Measurements from ENCODE around the gene GNB2. TPM values are rescaled to one million over a fixed set of nuclear protein-coding genes. Genes with fewer than 3 reads are reported as not detected.

GNB2 gene
- total RNA-seq, 1 donor from 2014 or later = 229 TPM

GRCh38 chr7:100687261-100687660 lies 13.7 kb downstream of the GNB2 start:
- no peaks in the 10 kb centered on the region for H3K27me3 Mint-ChIP-seq (ENCODE audit: low read depth)
- no peak overlapping the region for H3K4me3 Mint-ChIP-seq
- H3K36me3 Mint-ChIP-seq (ENCODE audit: low read depth) = no peaks in the 10 kb centered on the region
- no peak for DNase-seq (ENCODE audit: low read depth, low spot score)
- no peaks in the 10 kb centered on the region for H3K9me3 Mint-ChIP-seq
- H3K4me1 Mint-ChIP-seq = peaks cover 9% of the 10 kb centered on the region
- no peak overlapping the region for H3K27ac Mint-ChIP-seq (ENCODE audit: unreplicated experiment)
- TF ChIP-seq, protein P1, sequence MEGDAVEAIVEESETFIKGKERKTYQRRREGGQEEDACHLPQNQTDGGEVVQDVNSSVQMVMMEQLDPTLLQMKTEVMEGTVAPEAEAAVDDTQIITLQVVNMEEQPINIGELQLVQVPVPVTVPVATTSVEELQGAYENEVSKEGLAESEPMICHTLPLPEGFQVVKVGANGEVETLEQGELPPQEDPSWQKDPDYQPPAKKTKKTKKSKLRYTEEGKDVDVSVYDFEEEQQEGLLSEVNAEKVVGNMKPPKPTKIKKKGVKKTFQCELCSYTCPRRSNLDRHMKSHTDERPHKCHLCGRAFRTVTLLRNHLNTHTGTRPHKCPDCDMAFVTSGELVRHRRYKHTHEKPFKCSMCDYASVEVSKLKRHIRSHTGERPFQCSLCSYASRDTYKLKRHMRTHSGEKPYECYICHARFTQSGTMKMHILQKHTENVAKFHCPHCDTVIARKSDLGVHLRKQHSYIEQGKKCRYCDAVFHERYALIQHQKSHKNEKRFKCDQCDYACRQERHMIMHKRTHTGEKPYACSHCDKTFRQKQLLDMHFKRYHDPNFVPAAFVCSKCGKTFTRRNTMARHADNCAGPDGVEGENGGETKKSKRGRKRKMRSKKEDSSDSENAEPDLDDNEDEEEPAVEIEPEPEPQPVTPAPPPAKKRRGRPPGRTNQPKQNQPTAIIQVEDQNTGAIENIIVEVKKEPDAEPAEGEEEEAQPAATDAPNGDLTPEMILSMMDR (conservative IDR thresholded peaks at IDR 0.05) = no peak

DNA sequence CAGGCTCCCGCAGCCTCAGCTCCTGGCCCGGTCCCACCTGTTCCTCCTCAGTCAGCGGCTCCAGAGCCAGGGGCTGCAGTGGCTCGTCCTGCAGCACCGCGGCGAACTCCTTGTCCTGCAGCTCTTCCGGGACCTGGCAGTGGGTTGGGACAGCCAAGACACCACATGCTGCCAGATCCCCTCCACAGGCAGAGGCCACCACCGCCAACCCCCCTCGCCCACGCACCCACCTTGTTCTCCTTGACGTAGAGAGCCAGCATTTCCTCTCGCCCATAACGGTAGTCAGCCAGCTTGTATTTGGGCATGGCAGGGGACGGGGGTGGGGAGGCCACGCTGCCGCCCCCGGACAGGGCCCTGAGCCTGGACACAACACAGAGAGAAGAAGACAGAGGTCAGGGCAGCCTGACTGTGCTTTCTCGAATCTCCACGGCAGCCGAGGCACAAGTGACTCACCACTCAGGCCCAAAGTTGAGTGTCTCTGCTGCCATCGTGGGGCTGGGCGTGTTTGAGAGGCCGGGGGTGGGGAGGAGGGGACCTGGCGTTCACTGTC lies 14.3 kb downstream of the GNB2 start:
- Mint-ChIP-seq H3K27ac (ENCODE audit: unreplicated experiment) (no peak overlapping the region), H3K4me3 (no peak overlapping the region)

DNA sequence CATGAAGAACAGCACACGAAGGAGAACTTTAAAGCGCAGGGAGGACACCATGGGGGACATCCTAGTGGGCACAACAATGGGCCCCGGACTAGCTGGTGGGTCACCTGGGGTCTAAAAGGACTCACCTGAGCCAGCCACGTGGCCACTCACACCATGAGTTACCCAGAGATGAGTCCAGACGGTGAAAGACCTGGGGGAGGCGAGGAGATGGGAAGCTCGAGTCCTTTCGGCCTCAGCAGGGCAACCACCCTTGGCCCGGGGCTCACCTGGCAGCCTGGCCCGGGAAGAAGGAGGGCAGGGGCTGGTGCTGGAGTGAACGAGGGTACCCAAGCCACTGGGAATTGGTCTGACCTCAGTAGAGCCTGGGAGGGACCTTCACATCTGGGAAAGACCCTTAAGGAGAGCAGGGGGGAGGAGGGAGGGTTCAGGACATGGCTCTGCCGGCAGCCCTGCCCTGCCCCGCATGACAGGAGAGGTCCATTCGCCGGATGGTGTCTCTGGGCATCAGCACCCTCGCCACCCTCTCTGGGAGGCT lies 14.9 kb downstream of the GNB2 start:
- DNase-seq (ENCODE audit: low read depth, low spot score) = no peak
- Mint-ChIP-seq H3K4me3 (peak overlapping the region; percentile 27), H3K27me3 (ENCODE audit: low read depth) (peaks cover 4% of the 10 kb centered on the region)

More for the DNA sequence above, 14.3 kb downstream of the GNB2 start:
- no peak for DNase-seq (ENCODE audit: low read depth, low spot score)
- peaks cover 14% of the 10 kb centered on the region for H3K4me1 Mint-ChIP-seq
- H3K27me3 Mint-ChIP-seq (ENCODE audit: low read depth) = no peaks in the 10 kb centered on the region
- no peaks in the 10 kb centered on the region for H3K36me3 Mint-ChIP-seq (ENCODE audit: low read depth)
- TF ChIP-seq, protein P1 (conservative IDR thresholded peaks at IDR 0.05) = no peak
- H3K9me3 Mint-ChIP-seq = no peaks in the 10 kb centered on the region

DNA sequence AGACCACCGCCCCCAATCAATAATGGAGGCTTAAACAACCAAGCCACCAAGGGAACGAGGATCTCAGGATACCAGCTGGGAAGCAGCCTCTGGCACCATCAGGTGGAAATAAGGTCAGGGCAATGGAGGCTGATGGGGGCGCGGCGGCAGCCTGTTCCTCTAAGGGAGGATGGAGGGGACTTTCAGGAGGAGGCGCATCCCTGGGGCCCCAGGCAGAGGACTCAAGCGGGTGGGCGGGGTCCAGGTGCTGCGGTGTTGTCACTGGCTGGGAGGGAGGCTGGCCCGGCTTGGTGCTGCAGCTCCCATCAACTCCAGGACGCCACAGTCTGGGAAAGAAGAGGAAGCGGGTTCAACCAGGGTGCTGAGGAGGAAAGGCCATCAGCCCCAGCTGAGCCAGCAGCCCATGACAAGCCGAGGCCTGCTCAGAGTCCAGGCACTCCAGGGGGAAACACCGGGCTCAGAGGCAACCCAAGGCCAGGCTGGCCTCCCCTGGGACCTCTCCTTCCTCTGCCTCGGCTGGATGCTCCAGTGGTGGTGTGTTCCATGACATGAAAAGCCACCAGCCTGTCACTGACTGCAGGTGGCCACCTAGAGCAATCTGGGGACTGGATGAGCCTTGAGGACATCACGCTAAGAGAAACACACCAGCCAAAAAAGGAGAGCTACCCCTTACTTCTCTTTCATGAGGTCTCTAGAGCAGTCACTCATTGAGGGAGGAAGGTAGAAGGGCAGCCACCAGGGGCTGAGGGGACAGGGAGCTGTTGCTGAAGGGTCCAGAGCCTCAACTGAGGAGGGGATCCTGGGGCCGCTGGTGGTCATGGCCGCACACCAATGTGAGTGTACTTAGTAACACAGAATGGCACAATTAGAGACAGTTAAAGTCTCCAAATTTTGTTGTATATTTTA lies 15.9 kb downstream of the GNB2 start:
- peaks cover 18% of the 10 kb centered on the region for H3K4me1 Mint-ChIP-seq
- no peaks in the 10 kb centered on the region for H3K9me3 Mint-ChIP-seq
- TF ChIP-seq, protein P1 (conservative IDR thresholded peaks at IDR 0.05) = no peak
- peak overlapping the region; percentile 58 for H3K4me3 Mint-ChIP-seq
- DNase-seq (ENCODE audit: low read depth, low spot score) = no peak
- peaks cover 4% of the 10 kb centered on the region for H3K27me3 Mint-ChIP-seq (ENCODE audit: low read depth)
- no peaks in the 10 kb centered on the region for H3K36me3 Mint-ChIP-seq (ENCODE audit: low read depth)
- H3K27ac Mint-ChIP-seq (ENCODE audit: unreplicated experiment) = peak overlapping the region; percentile 75

More for the DNA sequence above, 14.9 kb downstream of the GNB2 start:
- TF ChIP-seq, protein P1 (conservative IDR thresholded peaks at IDR 0.05) = no peak
- Mint-ChIP-seq H3K9me3 (no peaks in the 10 kb centered on the region), H3K27ac (ENCODE audit: unreplicated experiment) (peak overlapping the region; percentile 75), H3K4me1 (peaks cover 18% of the 10 kb centered on the region), H3K36me3 (ENCODE audit: low read depth) (no peaks in the 10 kb centered on the region)

DNA sequence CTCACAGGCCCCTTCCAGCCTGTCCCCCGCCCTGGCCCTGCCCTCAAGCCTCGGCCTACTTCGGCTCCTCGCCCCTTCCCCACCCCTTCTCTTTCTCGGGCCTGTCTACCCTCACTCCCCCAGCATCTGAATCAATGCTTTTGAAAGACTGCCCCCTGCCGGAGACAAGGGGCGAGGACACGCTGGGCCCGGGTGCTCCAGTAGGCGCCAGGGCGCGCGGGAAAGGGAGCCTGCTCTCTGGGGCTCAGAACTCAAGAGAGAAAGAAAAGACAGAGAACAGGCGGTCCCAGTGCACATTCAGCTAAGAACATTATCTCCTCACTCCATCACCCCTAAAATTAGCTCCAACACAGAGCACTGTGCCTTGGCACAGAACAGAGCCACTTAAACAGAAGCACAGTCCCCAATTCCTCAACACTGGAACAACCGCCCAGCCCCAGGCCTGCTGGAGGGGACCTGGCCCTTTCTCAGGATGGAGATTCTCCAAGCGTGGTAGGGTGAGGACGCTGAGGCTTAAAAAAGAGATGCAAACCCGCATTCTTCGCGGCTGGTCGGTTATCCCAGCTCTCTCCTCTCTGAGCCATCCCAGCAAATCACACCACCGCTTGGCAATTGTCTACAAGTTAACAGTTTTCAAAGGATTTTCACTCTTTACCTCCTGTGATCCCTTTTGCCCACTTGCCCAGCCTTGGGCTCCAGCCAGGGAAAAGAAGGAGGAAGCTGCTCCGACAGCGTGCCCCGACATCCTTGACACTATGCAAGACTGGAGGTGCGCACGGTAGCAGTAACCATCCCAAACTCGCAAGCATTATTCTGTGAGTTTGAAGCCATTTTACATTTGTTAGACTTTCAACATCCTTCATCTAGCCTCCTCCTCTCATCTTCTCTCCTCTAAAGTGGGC lies 18.4 kb downstream of the GNB2 start:
- Mint-ChIP-seq H3K9me3 (no peaks in the 10 kb centered on the region), H3K27me3 (ENCODE audit: low read depth) (peaks cover 20% of the 10 kb centered on the region), H3K4me1 (peaks cover 18% of the 10 kb centered on the region), H3K27ac (ENCODE audit: unreplicated experiment) (peak overlapping the region; percentile 93), H3K4me3 (peak overlapping the region; percentile 95), H3K36me3 (ENCODE audit: low read depth) (no peaks in the 10 kb centered on the region)
- TF ChIP-seq, protein P1 (conservative IDR thresholded peaks at IDR 0.05) = peak; percentile 92
- DNase-seq (ENCODE audit: low read depth, low spot score) = peak; percentile 95
